Loucy (cell line): Measurements from ENCODE around the gene NOP16.

Experiments
- H2AFZ ChIP-seq: fragments of 200-600 bp; sonication (generic); 2 replicates; pipeline ENCODE4 v1.6.0; 2016; ENCODE audit warnings: antibody characterized with exemption, mild to moderate bottlenecking, low read length, moderate library complexity
- H3F3A ChIP-seq: fragments of 200-600 bp; 2 replicates; pipeline ENCODE4 v1.6.0; 2016; ENCODE audit warnings: antibody characterized with exemption, low read depth, mild to moderate bottlenecking
- H3K27me3 ChIP-seq: fragments of 200-600 bp; sonication (generic); 2 replicates; pipeline ENCODE4 v1.6.1; 2014; ENCODE audit warnings: low read length, mild to moderate bottlenecking; ENCODE audit not compliant: insufficient read depth, poor library complexity, severe bottlenecking
- H3K36me3 ChIP-seq: fragments of 200-600 bp; sonication (generic); 2 replicates; pipeline ENCODE4 v1.6.1; 2016; ENCODE audit warnings: low read length; ENCODE audit not compliant: insufficient read depth
- H3K4me1 ChIP-seq: fragments of 200-600 bp; sonication (generic); 2 replicates; pipeline ENCODE4 v1.5.1; 2014; ENCODE audit warnings: low read length, mild to moderate bottlenecking; ENCODE audit not compliant: insufficient read depth, poor library complexity, severe bottlenecking
- H3K4me2 ChIP-seq: fragments of 200-600 bp; sonication (generic); 2 replicates; pipeline ENCODE4 v1.6.0; 2014; ENCODE audit warnings: antibody characterized with exemption, low read length, low read depth, mild to moderate bottlenecking; ENCODE audit not compliant: poor library complexity, severe bottlenecking
- H3K4me3 ChIP-seq: fragments of 200-600 bp; sonication (generic); 2 replicates; pipeline ENCODE4 v1.5.1; 2014; ENCODE audit warnings: low read length, mild to moderate bottlenecking, mixed read lengths; ENCODE audit not compliant: poor library complexity, severe bottlenecking
- H3K79me2 ChIP-seq: fragments of 200-600 bp; sonication (generic); 2 replicates; pipeline ENCODE4 v1.6.1; 2014; ENCODE audit warnings: low read length; ENCODE audit not compliant: insufficient read depth
- H3K9ac ChIP-seq: fragments of 200-600 bp; sonication (generic); 2 replicates; pipeline ENCODE4 v1.6.0; 2014; ENCODE audit warnings: mild to moderate bottlenecking, low read depth, low read length, moderate library complexity; ENCODE audit not compliant: poor library complexity, severe bottlenecking
- H3K9me2 ChIP-seq: fragments of 200-600 bp; sonication (generic); replicated peaks from 2 replicates; pipeline ENCODE4 v1.6.1; 2016; ENCODE audit warnings: low read depth, low read length, mixed read lengths
- H3K9me3 ChIP-seq: fragments of 200-600 bp; sonication (generic); 2 replicates; pipeline ENCODE4 v1.6.1; 2014; ENCODE audit warnings: mild to moderate bottlenecking, antibody characterized with exemption, low read length, low read depth; ENCODE audit not compliant: insufficient read depth
- H4K20me1 ChIP-seq: fragments of 200-600 bp; sonication (generic); 2 replicates; pipeline ENCODE4 v1.6.0; 2014; ENCODE audit warnings: antibody characterized with exemption, low read length, mild to moderate bottlenecking; ENCODE audit not compliant: insufficient read depth, poor library complexity, severe bottlenecking
- EZH2phosphoT487 ChIP-seq: fragments of 200-600 bp; IDR thresholded peaks from 2 replicates; pipeline ENCODE4 v1.6.1; 2018; ENCODE audit warnings: antibody characterized with exemption, mild to moderate bottlenecking, moderate library complexity, borderline replicate concordance
- TF ChIP-seq, protein P1 (sequence below): fragments of 200-600 bp; sonication (generic); conservative IDR thresholded peaks from 2 replicates; pipeline ENCODE4 v1.5.1; 2014; ENCODE audit warnings: mild to moderate bottlenecking, antibody characterized with exemption, low read length

NOP16 gene

DNA sequence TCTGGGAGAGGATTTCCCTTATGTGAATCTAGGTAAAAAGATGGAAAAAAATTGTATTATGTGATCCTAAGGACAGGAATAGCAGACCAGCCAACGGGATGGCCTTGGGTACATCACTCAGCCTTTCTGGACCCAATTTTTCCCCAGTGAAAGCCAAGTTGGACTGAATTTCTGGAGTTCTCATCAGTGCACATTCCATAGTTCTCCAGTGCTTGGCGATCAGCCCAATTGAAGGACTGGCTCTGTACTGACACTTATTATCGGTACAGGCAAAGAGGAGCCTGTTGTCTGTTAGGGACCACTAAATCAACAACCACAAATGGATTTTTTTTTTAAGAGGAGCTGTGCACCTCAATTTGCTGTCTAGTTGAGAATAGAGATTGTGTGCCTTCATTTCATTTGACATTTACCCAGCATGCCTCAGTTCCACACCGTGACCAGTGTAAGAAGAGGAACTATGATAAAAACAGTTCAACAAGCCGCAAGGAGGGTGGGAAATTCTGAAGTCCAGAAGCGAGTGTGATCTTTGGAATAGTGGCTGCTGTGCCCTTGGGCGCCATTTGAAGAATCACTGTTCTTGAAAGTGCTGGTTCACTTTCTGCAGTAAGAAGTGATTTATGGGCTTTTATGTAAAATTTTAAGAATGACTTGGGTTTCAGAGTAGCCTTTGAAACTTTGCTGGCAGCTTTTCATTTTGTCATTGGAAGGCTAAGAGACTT is 15.1 kb downstream of the NOP16 start:
- no peaks in the 10 kb centered on the region for H3F3A ChIP-seq

DNA sequence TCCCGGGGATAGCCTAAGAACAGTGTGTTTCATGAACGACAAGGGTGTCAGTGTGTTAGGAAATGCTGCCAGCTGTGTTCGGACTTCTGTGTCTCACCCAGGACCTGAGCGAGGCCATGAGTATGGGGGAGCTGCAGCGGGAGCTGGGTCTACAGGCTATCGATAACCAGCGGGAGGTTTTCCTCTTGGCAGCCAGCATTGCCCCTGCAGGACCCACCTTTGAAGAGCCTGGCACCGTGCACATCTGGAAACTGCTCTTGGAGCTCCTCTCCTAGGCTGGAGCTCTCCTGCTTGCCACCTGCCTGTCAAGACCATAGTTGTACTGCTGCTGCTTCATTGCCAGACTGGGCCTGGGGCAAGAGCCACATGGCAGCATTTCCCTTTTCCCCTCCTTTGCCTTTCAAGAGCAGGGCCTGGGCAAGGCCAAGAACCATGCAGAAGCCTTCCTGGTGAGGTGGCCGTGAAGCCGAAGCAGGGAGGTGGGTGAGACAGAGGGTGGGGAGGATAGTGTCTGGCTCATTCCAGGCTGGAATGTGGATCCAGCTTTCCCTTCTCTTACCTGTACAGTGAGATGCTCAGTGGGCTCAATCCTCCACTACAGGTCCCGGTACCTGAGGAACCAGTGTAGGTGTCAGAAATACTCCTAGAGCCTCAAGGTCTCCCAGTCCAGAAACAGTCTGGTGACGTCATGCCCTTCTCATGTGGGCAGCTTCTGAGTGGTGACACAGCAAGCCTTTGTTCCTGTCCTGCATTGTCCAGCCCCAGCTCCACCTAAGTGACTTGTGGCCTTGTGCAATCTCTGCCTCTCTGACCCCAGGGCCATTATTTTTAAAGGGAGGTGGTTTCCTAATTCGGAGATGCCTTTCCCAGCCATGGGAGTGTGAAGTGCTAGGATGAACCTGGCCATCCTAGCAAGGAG is 16.5 kb downstream of the NOP16 start:
- H3K79me2 ChIP-seq: no peaks in the 10 kb centered on the region
- no peak overlapping the region for H3K9ac ChIP-seq
- H3F3A ChIP-seq: no peaks in the 10 kb centered on the region
- H3K4me2 ChIP-seq: no peak overlapping the region
- no peaks in the 10 kb centered on the region for H4K20me1 ChIP-seq
- no peak overlapping the region for H3K4me3 ChIP-seq
- no peak for TF ChIP-seq EZH2phosphoT487
- TF ChIP-seq, protein P1, sequence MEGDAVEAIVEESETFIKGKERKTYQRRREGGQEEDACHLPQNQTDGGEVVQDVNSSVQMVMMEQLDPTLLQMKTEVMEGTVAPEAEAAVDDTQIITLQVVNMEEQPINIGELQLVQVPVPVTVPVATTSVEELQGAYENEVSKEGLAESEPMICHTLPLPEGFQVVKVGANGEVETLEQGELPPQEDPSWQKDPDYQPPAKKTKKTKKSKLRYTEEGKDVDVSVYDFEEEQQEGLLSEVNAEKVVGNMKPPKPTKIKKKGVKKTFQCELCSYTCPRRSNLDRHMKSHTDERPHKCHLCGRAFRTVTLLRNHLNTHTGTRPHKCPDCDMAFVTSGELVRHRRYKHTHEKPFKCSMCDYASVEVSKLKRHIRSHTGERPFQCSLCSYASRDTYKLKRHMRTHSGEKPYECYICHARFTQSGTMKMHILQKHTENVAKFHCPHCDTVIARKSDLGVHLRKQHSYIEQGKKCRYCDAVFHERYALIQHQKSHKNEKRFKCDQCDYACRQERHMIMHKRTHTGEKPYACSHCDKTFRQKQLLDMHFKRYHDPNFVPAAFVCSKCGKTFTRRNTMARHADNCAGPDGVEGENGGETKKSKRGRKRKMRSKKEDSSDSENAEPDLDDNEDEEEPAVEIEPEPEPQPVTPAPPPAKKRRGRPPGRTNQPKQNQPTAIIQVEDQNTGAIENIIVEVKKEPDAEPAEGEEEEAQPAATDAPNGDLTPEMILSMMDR: no peak
- H2AFZ ChIP-seq: no peak overlapping the region
- no peaks in the 10 kb centered on the region for H3K27me3 ChIP-seq
- no peaks in the 10 kb centered on the region for H3K9me2 ChIP-seq
- H3K4me1 ChIP-seq: no peaks in the 10 kb centered on the region
- H3K9me3 ChIP-seq: no peaks in the 10 kb centered on the region
- H3K36me3 ChIP-seq: no peaks in the 10 kb centered on the region

More for the DNA sequence above, 15.1 kb downstream of the NOP16 start:
- Histone ChIP-seq H3K4me3 (no peak overlapping the region), H3K79me2 (no peaks in the 10 kb centered on the region), H3K9me3 (no peaks in the 10 kb centered on the region), H3K9me2 (no peaks in the 10 kb centered on the region), H3K4me1 (no peaks in the 10 kb centered on the region), H3K4me2 (no peak overlapping the region), H3K36me3 (no peaks in the 10 kb centered on the region), H4K20me1 (no peaks in the 10 kb centered on the region), H2AFZ (no peak overlapping the region), H3K27me3 (no peaks in the 10 kb centered on the region), H3K9ac (no peak overlapping the region)
- TF ChIP-seq, protein P1: no peak
- no peak for TF ChIP-seq EZH2phosphoT487

DNA sequence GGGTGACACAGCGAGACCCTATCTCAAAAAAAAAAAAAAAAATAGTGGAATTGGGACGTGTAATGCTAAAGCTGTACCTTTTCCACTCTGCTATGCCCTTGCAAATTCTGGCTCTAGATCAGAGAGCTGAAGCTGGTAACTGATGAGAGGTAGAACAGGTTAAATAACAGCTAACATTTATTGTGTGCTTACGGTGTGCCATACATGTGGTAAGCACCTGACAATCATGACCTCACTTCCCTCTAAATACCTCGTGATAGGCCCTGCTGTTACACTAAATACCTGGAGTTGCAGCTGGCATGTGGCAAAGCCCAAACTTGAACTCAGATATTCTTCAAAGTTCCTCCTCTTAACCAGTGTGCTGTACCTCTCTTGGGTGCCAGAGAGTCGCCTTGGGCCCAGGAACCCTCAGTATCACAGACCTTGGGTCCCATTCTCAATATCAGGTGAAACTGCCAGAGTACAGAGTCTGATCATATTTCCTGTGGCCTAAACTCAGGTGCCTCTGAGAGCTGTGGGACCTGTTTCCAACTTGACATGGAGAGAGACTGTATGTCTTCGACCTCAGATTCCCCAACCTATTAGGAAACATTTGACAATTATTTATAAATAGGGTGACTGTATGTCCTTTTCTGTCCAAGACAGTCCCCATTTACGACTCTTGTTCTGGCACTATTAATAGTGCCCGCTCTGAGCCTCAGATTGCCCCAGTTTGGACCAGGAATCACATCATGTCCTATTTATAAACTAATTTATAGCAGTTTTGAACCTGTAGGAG is 18.3 kb downstream of the NOP16 start:
- Histone ChIP-seq H3K9me3 (no peaks in the 10 kb centered on the region), H4K20me1 (no peaks in the 10 kb centered on the region), H3K36me3 (no peaks in the 10 kb centered on the region), H3K4me1 (no peaks in the 10 kb centered on the region), H3K4me3 (no peak overlapping the region), H3K9me2 (no peaks in the 10 kb centered on the region), H3K27me3 (no peaks in the 10 kb centered on the region), H3K9ac (no peak overlapping the region), H3F3A (no peaks in the 10 kb centered on the region), H2AFZ (no peak overlapping the region), H3K4me2 (no peak overlapping the region), H3K79me2 (no peaks in the 10 kb centered on the region)
- TF ChIP-seq, protein P1: no peak
- no peak for TF ChIP-seq EZH2phosphoT487
